ENCODE results near the gene SH2D4B.

Gene SH2D4B

DNA sequence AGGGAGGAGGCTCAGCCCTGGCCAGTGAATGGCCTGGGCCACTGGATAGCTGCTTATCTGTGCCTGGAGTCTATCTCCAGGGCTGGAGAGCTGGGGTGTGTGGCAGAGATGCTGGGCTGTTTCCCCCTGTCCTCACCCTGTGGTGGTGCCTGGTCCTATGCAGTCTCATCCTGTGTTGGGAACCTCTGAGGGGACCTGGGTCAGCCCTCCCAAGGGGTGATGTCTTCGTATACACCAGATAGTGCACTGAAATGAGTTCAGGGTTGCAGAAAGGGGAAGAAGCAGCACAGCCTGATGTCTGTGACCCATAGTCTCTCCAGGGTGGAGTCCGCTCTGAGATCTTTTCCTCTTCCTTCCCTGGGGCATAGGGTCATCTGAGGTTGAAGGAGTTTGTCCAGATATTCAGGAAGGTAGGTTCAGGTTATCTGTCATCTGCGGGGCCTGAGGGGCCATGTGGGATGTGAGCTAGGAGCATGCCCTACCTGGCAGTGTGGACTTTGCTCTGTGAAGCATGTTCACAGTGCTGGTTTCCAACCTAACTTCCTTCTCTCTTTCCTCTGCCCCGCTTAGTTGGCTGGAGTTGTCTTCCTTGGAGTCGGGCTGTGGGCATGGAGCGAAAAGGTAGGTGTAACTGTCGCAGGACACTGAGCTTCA, 33.4 kb upstream of the SH2D4B start:
- no peak for DNase-seq

DNA sequence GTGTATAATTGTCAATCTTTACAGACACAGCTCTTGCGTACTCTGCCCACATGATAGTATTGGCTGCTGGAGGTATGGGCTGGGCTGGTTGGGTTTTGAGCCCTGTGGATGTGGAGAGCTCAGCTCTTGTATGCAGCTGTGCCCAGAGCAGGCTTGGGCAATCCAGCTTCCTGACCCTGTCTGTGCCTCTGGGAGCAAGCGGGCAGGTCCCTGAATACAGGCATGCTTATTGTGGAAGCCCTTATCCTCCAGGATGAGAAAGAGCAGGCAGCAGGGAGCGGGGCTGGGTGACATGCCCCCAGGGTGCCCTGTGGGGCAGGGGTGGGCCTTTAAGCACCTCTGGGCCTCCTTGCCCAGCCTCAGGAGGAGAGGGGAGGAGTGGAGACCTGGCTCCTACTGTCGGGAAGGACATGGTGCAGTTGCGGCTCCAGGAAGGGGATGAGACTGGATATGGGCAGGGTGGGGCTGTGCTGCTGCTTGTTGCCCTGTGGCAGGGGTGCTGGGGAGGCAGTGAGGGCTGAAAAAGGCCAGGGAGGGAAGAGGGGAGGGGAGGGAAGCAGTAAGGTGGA, 32.7 kb upstream of the SH2D4B start:
- DNase-seq = no peak

DNA sequence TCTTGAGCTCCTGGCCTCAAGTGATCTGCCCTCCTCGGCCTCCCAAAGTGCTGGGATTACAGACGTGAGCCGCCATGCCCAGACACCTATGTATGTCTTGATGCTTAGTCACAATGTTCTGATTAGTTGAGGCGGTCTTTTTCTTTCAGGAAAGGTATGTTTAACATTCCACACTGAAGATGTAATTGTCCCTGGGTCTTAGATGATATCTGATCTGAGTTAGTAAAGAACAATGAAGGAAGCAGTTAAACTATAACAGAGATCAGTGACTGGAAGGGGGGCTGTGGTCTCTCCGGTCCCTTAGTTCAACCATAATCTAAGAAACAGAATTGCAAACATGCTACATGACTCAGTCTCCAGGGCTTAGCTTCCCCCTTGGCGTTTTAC, 31.5 kb upstream of the SH2D4B start:
- DNase-seq = no peak

DNA sequence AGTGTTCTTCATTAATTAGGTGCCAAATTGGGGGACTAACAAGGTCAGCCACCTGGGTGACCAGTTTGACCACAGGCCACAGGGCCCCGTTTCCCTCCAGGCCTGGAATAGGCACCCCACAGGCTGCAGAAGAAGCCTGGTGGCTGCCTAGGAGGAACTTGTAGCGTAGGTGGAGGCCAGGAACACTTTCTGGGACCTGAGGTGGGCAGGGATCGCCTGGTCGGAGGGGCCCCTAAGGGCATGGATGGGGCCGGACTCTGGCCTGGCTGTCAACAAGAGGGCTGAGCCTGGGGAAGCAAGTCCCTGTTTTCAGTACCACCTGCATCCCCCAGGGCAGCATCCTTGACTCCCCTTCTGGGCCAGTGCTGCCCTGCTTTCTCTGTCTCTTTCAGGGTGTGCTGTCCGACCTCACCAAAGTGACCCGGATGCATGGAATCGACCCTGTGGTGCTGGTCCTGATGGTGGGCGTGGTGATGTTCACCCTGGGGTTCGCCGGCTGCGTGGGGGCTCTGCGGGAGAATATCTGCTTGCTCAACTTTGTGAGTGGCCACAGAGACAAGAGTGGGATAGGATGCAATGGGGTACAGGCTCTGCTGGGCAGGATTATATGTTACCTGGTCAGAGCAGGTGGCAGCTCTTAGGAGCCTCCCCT, 30.7 kb upstream of the SH2D4B start:
- no peak for DNase-seq

DNA sequence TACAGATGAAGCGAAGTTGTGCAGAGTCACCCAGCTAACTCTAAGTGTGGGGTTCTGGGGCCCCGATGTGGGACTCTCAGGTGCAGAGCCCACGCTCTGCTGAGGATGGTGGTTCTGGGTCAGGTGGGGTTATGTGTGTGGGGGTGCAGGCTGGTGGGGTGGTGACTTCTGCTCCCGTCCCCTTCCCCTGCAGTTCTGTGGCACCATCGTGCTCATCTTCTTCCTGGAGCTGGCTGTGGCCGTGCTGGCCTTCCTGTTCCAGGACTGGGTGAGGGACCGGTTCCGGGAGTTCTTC, 28.6 kb upstream of the SH2D4B start:
- no peak for DNase-seq

DNA sequence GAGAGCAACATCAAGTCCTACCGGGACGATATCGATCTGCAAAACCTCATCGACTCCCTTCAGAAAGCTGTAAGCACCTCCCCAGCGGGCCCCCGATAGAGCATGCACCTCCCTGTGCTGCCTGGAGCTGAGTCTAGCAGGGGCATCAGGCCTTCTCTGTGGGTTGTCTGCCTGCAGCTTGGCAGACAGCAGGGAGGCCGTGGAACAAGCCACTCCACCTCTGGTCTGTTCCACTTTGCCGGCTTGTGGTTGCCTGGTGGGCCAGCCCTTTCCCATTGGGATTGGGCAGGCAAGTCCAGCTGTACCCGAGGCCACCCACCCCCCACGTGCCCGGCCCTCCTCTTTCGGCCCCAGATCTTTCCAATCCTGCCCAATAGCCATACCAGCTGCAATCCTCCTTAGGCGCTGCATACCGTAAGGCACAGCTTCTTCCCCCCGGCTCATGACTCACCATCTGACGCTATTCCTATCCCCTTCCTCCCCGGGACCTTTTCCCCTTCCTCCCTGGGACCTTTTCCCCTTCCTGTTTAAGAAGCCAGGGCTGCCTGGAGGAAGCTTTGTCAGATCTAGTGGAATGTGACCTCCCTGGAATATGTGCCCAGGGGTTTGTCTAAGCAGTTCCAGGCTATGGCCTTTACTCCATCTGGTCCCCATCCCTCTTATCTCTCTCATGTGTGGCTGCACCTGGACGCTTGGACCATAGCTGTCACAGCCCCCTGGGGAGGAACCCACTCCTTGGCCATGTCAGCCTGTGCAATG, 28.1 kb upstream of the SH2D4B start:
- DNase-seq = no peak

DNA sequence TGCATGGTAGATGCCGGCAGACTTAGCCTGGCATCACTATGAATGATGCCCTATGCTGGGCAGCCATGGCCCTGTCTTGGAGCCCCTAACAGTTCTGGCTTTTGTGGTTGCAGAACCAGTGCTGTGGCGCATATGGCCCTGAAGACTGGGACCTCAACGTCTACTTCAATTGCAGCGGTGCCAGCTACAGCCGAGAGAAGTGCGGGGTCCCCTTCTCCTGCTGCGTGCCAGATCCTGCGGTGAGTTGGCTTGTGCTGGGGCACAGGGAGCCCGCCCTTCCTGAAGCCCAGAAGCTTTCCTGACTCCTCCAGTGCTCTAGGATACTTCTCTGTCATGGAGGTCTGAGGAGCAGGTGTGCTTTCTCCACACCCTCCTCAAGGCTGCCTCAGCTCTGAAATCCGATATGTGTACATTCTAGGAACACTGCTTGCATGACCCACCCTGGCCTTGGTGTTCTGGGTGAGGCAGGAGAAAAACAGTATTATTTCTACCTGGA, 25.6 kb upstream of the SH2D4B start:
- peak; percentile 11 for DNase-seq

DNA sequence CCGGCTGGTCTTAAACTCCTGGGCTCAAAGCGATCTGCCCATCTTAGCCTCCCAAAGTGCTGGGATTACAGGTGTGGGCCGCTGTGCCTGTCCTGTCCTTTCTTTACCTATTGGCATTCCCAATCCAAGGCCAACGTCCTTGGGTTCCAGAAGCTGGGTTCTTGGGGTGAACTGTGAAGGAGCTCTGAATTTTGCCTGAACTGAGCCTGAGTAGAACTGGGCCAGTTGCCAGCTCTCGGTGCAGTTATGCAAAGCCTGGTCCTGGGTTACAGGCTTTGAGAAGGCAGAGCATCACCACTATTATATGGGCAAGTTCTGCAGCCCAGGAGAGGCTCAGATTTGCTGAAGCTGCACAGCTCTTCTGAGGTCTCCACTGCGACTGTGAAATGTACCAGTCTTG, 24.6 kb upstream of the SH2D4B start:
- DNase-seq = no peak

DNA sequence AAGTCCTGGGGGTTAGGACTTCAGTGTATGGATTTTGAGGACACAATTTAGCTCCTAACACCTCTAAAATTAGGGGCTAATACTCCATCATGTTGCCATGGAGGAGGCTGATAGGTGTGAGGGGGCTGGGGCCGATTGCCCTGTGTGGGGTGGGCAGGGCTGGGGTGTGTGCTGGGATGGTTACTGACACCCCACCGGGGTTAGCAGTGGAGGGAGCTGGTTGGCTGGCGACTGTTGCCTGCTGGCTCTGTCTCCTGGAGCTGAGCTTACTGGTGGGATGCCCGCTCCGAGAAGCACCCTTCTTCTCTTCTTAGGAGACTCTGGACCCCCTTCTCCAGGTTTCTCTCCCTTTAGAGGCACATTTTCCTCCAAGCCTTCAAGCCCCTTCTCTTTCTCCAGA, 22.2 kb upstream of the SH2D4B start:
- DNase-seq = no peak

DNA sequence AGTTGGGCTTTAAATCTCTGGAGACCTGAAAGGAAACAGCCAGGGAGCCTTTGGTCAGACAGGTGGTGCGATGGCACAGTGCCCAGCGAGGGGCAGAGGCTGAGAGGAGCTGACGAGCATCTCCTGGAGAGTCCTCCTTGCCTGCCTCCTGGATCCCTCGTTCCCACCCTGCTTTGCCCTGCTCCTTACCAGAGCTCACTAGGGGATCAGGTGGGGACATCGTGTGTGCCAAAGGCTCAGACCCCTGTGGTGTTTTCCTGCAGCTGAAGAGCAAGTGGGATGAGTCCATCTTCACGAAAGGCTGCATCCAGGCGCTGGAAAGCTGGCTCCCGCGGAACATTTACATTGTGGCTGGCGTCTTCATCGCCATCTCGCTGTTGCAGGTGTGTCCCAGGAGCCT, 21.8 kb upstream of the SH2D4B start:
- DNase-seq = no peak

DNA sequence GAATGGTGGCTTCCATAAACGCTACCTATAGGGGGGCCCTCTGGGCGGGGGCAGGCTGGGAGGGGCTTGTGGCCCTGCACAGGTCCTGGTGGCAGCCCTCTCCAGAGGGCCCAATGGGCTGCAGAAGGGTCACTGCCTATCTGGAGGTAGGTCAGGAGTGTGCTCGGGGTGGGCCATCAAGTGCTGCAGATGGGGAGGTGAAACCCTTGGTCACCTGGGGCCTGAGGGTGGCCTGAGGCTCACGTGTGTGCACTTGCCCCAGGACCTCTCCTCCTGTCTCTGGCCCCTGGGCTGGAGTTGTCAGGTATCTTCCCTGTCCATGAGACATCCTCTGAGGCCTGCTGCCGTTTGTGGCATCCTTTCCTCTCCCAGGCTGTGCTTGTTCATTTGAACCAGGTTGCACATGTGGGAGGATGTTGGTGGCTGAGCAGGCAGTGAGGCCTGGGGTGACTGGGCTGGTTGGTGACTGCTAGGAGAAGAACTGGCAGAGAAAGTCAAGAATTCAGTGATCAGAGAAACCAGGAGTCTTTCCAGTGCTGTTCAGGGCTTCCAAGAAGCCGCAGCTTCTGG, 21.1 kb upstream of the SH2D4B start:
- no peak for DNase-seq

DNA sequence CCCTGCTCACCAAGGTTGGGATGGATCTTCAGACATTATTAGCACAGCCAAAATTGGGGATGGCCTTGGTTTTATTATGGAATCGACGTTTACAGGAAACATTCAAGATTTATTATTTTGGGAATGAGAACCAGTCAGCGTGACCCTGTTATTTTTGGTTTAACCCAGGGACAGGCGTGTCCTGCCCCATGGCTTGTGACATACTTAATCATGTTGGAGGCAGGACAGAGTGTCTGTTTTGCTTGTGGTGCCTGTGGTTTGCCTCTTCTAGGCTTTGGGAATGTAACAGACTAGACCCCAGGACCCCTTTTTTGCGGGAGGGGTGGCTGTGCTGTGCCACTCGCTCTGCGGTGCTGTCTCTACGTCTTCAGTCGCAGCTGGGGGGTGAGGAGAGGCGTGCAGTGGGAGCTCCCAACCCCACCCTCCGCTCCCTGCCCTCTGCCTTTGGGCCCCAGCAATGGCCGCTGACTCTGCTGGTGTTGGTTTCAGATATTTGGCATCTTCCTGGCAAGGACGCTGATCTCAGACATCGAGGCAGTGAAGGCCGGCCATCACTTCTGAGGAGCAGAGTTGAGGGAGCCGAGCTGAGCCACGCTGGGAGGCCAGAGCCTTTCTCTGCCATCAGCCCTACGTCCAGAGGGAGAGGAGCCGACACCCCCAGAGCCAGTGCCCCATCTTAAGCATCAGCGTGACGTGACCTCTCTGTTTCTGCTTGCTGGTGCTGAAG, 20.1 kb upstream of the SH2D4B start:
- no peak for DNase-seq

DNA sequence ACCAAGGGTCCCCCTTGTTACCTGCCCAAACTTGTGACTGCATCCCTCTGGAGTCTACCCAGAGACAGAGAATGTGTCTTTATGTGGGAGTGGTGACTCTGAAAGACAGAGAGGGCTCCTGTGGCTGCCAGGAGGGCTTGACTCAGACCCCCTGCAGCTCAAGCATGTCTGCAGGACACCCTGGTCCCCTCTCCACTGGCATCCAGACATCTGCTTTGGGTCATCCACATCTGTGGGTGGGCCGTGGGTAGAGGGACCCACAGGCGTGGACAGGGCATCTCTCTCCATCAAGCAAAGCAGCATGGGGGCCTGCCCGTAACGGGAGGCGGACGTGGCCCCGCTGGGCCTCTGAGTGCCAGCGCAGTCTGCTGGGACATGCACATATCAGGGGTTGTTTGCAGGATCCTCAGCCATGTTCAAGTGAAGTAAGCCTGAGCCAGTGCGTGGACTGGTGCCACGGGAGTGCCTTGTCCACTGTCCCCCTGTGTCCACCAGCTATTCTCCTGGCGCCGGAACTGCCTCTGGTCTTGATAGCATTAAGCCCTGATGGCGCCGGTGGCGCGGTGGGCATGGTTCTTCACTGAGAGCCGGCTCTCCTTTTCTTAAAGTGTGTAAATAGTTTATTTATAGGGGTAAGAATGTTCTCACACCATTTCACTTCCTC, 19.4 kb upstream of the SH2D4B start:
- no peak for DNase-seq

DNA sequence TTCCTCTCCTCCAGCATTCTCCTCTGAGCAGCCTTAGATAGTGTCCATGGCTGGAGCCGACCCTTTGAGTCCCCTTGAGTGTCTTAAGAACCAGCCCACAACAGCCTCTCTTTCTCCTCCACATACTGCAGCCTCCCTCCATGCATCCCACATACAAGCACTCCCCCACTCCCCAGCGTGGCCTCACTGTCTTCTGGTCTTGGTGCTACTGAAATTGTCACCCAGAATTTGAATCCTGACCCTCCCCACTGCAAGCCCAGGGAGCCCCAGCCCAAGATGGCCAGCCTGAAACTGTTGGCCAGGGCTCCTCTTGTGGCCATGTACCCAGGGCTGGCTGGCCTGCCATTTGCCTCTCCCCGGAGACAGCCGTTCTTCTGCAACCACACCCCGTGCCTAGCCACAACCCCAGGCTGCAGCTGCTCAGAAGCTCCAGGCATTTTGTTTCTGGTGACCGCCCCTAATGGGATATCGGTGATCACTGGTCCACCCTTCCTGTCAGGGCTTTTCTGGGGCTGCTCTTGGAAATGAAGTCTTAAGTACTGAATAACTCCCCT, 18.8 kb upstream of the SH2D4B start:
- DNase-seq = no peak

DNA sequence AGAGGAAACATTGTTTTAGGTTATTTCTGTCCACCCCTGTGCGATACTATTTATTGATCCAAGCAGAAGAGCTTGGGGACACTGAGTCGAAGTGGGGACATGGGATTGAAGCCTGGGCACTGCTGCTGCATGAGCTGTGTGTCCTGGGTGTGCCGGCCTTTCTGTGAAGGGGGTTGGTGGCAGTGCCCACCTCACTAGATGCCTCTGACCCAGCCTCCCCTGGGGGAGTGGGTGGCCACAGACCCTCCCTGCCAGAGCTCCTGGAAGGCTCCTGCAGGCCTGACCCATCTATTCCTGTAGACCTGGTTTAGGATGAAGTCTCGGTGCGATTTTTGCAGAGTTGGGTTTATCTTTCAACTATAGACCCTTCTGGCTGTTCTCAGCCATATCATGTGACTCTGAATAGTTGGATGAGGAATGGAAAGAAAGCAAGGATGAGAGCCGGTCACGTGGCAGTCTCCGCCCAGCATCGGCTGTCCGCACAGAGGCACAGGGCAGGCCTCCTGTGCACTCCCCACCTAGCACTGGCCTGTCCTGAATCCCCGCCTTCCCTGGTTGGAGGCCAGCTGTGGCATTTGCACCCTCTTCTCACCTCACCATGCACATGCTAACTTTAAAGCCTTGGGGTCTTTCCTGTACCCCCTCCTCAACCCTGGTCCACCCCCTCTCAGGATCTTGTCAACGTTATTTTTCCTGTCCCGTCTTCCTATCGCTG, 17.6 kb upstream of the SH2D4B start:
- DNase-seq = no peak

DNA sequence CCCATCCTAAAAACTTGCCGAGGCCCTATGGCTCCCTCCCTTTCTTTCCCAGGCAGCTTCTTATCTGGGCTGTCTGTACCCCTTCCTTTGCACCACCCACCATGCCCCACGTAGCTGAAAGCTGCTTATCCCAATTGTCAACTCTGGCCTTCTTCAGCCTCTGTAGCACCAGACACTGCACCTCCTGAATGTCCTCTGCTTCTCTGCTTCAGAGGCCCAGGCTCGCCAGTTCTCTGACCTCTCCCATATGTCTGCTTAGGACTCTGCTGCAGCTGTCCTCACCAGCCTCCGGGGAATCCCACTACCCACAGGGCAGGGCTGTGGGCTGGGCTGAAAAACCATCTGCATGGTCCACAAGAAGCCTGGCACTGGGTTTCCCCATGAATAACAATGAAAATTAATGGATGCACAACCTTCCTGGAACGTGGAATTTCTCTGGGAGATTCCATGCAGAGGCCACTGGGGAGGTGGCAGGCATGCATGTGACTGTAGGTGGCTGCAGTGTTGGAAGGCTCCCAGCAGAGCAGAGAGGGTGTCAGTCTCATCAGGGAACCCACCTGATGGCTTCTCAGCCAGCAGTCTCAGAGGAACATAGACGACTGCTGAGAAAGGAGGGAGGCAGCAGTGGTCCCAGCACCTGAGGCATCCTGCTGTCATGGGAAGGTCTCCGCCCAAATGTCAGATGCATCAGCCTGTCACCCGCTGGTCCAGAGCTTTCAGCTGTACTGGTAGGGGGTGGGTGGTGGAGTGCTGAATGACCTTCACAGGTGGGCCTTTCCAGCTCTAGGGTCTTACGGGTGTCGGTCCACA, 16.8 kb upstream of the SH2D4B start:
- no peak for DNase-seq

DNA sequence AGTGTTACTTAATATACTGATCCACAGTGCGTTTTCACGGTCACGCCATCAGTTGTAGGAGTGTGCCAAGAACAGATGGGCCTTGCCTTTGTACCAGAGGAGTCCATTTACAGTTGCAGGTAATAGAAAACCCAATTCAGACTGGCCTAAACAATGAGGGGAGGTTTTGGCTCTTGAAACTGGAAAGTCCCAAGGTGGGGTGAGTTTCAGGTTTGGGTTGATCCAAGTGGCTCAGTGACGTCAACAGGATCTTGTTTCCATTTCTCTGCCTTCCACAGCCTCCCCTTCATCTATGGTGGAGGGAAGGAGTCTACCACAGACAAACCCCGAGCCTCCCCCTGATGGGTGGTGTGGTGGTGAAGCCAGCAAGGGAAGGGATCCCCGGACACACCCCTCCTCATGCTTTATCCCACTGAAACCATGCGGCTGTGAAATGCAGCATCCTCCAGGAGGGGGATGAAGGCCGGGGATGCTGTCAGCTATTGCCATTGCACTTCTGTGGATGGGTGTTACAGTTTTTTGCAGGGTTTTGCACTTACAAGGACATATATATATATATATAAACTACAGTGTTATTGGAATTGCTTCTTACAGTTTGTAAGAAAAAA, 14.8 kb upstream of the SH2D4B start:
- no peak for DNase-seq

DNA sequence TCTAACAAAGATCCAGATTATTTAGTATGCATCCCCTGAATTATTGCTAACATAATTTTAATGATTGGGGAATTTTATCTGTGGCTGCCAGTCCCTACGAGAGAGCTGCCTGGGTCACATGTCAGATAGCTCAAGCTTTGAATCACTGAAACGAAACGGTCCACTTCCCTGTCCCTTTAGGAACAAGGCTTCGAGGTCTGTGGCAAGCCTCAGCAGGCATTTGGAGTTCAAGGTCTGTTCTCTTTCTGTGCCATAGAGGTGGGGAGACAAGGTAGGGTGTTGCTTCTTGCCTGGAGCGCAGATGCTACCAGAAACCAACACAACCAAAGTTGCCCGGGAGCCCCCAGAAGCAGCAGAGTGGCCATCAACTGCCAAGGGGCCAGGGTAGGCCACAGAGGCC, 13.9 kb upstream of the SH2D4B start:
- DNase-seq = no peak

DNA sequence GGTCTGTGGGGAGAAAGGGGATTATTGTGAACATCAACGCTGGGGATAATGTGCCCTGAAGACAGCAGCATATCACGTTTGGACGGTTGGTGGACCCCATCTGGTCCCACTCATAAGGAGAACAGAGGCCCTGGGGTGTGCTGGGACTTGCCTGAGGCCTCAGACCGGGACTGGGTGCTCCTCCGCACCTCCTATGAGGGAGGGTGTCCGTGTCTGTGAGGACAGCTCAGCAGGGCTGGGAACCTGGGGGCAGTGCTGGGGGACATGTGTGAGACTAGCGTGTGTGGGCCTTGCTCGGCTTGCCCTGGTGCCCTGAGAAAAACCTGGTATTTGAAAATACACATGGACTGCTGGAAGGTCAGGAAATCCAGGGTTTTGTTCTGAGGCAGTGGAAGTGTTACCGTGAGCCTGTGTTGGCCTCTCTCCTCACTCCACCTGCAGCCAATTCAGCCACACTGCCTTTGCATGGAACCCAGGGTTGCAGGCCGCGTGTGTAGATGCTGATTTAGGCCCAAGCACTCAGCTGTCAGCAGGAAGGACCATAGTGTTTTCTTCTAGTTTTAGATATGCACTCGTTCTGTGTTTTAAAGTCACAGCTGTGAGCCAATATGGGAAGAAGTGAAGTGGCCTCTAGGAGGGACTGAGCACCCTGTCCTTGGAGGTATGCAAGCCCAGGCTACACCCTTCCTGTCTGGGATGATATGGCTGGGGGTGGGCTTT, 13.4 kb upstream of the SH2D4B start:
- no peak for DNase-seq

Measured in NCI-H146 (cell line).